SIG-M5 (cell line): ENCODE data around the gene DUSP5.

Experiments used
- DNase-seq: peaks from one replicate; lab custom pipeline; 2025; lab: John Stamatoyannopoulos, UW

Gene DUSP5

GRCh38 chr10:110547139-110547761 is 49.5 kb downstream of the DUSP5 start:
- DNase-seq = no peak

- no peak for DNase-seq
Observed at GRCh38 chr10:110548002-110548401, 50.3 kb downstream of the DUSP5 start.

GRCh38 chr10:110549211-110549610 is 51.5 kb downstream of the DUSP5 start:
- DNase-seq = no peak

GRCh38 chr10:110553905-110554304 is 56.2 kb downstream of the DUSP5 start:
- DNase-seq = no peak

- no peak for DNase-seq
Observed at GRCh38 chr10:110556296-110556695, 58.6 kb downstream of the DUSP5 start.

- DNase-seq = no peak
Observed at GRCh38 chr10:110556969-110557601, 59.4 kb downstream of the DUSP5 start.

GRCh38 chr10:110558041-110558440 is 60.3 kb downstream of the DUSP5 start:
- no peak for DNase-seq

GRCh38 chr10:110560012-110560411 is 62.3 kb downstream of the DUSP5 start:
- DNase-seq = no peak
